Choroid plexus epithelial cell (primary cell): ENCODE measurements around the gene SLC22A23.
A peak's percentile ranks its signal among the peaks of the same experiment; 100 is the strongest.

Experiments used
- DNase-seq: peaks from one replicate; pipeline ENCODE4 v3.0.0-alpha.2; 2010; ENCODE audit warnings: low read depth
- H3K4me3 ChIP-seq: 2 replicates; pipeline ENCODE4 v1.5.1; 2011; ENCODE audit warnings: low read depth, mild to moderate bottlenecking, control low read depth, low read length, moderate library complexity
- CTCF ChIP-seq: conservative IDR thresholded peaks from 2 replicates; pipeline ENCODE4 v1.5.1; 2011; ENCODE audit warnings: low read depth, mild to moderate bottlenecking, control low read depth, inconsistent platforms, low read length, moderate library complexity

Gene SLC22A23

GRCh38 chr6:3415490-3415889 is 41.4 kb downstream of the SLC22A23 start:
- DNase-seq, result no peak
- TF ChIP-seq CTCF, result no peak
- H3K4me3 ChIP-seq, result no peak overlapping the region

GRCh38 chr6:3415082-3415453 is 41.8 kb downstream of the SLC22A23 start:
- DNase-seq, result no peak
- H3K4me3 ChIP-seq, result no peak overlapping the region
- no peak for TF ChIP-seq CTCF

- TF ChIP-seq CTCF, result no peak
- H3K4me3 ChIP-seq, result no peak overlapping the region
- DNase-seq, result peak; percentile 96
Measured at GRCh38 chr6:3414327-3415081, 42.3 kb downstream of the SLC22A23 start.

- no peak overlapping the region for H3K4me3 ChIP-seq
- TF ChIP-seq CTCF, result no peak
- no peak for DNase-seq
Measured at GRCh38 chr6:3413592-3413991, 43.3 kb downstream of the SLC22A23 start.

GRCh38 chr6:3412779-3413500 is 43.9 kb downstream of the SLC22A23 start:
- no peak overlapping the region for H3K4me3 ChIP-seq

GRCh38 chr6:3411967-3412778 is 44.7 kb downstream of the SLC22A23 start:
- no peak for TF ChIP-seq CTCF
- H3K4me3 ChIP-seq, result no peak overlapping the region
- no peak for DNase-seq

More at GRCh38 chr6:3412779-3413500, 43.9 kb downstream of the SLC22A23 start:
- no peak for DNase-seq
- no peak for TF ChIP-seq CTCF
